ENCODE data around the gene NGFR. TPM values are rescaled to one million over a fixed set of nuclear protein-coding genes. Genes with fewer than 3 reads are reported as not detected.
A peak's percentile ranks its signal among the peaks of the same experiment; 100 is the strongest.

The NGFR gene
- total RNA-seq, 1 experiment from 2014 or later: 0.34 TPM

GRCh38 chr17:49469831-49470810 lies 25.0 kb upstream of the NGFR start:
- peak; percentile 54 for DNase-seq (ENCODE audit: low read depth)

GRCh38 chr17:49471089-49471683 lies 23.9 kb upstream of the NGFR start:
- no peak for DNase-seq (ENCODE audit: low read depth)

DNA sequence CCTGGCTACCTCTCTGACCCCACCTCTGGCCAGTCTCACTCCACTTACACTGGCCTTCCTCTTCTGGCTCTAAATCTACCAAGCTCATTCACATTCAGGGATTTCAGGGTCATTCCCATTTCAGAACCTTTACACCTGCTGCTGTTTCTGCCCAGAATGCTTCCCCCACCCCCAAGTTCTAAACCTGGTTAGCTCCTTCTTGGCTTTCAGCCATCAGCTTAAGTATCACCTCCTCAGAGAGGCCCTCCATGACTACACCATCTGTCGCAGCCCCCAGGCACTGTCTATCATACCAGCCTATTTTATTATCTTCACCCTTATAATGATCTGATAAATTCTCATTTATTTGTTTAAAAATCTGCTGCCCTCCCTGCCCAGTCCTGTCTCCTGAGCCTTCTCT lies 23.3 kb upstream of the NGFR start:
- DNase-seq (ENCODE audit: low read depth): no peak

- no peak for DNase-seq (ENCODE audit: low read depth)
Measured at GRCh38 chr17:49472527-49472926, 22.6 kb upstream of the NGFR start.

DNA sequence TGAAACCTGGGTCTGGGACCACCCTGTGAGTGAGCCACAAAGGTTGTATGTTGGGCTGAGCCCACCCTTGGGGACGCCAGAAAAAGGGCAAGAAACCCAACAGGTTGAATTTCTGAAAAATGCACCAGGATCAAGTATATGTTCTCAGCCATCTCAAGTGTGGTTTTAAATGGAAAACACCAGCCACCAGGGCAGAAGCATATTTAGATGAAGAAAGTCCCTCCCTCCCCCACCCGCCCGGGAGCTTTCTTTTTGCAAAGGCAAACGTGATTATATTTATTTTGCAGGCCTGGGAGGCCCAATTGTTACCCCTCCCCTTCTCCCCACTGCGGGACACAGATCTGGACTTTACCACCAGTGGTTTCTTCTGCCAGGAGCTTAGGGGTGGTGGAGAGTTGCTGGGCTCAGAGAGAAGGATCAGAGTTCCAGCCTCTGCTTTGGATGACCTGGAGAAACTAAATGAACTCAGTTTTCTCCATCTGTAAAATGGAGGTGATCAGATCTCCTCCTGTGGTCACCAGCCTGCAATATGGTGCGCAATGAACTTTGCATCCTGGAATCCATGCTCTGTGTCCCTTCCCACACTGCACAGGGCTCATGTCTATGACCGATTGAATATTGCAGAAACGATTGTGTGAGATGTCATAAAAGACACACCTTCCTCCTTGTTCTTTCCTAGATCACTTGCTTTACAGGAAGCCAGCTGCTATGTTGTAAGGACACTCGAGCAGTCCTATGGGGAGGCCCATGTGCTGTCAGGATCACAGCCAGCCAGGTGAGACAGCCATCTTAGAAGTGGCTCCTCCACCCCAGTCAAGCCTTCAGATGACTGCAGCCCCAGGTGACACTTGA lies 21.0 kb upstream of the NGFR start:
- no peak for DNase-seq (ENCODE audit: low read depth)

GRCh38 chr17:49477709-49478108 lies 17.4 kb upstream of the NGFR start:
- no peak for DNase-seq (ENCODE audit: low read depth)

- no peak for DNase-seq (ENCODE audit: low read depth)
Measured at GRCh38 chr17:49480836-49481615, 14.1 kb upstream of the NGFR start.

DNA sequence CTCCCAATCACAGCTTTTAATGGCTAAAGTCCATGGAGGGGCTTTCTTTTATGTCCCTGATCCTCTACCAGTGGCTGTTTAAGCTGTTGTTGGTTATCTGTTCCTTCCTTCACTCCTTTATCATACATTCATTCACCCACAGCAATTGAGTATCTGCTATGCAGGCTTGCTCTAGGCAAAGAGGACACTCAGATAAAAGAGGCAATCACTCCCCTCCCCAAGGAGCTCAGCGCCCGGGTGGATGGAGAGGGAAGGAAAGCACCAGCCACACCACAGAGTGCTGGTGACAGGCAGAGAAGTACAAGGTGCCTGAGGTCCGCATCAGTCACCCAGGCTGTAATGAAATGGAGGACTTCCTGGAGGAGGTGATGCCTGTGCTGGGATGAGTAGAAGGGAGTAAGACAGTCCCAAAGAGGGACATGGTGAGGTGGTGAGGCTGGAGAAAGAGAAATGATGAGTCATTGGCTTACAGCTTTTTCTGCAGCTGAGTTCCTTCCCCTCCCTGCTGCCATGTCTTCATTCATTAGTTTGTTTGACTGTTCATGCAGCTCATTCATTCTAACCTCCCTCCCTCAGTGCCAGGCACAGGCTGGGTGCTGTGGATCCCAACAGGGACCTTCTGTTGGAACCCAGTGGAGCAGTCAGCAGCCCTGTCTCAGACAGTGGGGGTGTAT lies 12.8 kb upstream of the NGFR start:
- DNase-seq (ENCODE audit: low read depth): no peak

- DNase-seq (ENCODE audit: low read depth): no peak
Measured at GRCh38 chr17:49483599-49484509, 11.2 kb upstream of the NGFR start.

- DNase-seq (ENCODE audit: low read depth): no peak
Measured at GRCh38 chr17:49484588-49484987, 10.5 kb upstream of the NGFR start.

DNA sequence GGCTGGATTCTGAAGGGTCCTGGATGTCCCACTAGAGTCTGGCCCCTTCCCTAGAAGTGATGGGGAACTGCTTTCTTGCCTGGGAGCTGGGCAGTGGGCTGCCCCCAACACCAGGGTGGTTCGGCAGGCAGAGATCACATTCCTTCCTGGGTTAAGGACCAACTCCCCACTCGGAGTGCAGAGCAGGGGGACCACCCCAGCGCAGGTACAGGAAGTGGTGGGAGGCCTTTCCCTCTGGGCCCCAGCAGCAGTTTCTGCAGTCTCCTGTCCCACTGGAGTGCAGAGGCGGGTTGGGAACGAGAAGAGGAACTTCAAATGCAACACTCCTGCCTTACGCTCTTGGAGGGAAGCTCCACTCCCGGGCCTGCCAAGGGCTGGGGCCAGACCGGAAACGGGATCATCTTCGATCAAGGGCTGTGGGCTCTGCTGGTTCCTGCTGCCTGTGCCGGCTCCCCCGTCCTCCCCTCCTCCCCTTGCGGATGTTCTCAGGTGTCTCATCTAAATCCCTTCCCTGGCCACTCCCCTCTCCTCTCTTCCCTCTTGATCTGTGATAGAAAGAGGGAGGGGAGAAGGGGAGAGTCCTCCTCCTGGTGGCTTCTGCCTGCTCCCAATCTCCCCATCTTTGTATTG lies 9.0 kb upstream of the NGFR start:
- no peak for DNase-seq (ENCODE audit: low read depth)

DNA sequence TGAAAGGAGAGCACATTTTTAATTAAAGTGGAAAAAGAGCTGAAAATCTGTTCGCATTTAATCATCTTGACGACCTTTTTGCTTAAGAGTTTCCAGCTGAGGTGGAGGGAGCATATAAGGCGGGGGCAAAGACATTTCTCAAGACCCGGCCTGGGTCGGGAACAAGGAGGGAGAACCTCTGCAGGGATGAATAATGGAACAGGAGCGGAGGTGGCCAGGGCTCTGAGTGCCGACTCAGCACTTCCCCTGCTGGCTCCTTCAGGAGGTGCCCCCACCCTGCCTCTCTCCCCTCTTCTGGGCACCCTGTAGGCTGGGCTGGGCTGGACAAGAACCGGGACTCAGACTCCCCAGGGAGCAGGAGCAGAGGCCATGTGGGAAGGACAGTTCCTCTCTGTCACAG lies 7.9 kb upstream of the NGFR start:
- DNase-seq (ENCODE audit: low read depth): no peak

GRCh38 chr17:49488612-49489011 lies 6.5 kb upstream of the NGFR start:
- no peak for DNase-seq (ENCODE audit: low read depth)

DNA sequence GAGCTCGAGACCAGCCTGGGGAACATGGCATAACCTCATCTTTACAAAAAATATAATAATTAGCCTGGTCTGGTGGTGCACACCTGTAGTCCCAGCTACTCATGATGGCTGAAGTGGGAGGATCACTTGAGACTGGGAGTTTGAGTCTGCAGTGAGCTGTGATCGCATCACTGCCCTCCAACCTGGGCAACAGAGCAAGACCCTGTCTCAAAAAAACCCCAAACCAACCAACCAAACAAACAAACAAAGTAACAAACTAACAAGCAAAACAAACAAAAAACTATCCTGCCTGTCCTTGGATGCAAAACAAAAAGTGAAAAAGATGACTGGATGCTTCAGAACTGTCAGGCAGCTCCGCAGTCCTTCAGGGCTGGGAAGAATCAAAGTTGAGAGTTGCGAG lies 5.7 kb upstream of the NGFR start:
- no peak for DNase-seq (ENCODE audit: low read depth)

DNA sequence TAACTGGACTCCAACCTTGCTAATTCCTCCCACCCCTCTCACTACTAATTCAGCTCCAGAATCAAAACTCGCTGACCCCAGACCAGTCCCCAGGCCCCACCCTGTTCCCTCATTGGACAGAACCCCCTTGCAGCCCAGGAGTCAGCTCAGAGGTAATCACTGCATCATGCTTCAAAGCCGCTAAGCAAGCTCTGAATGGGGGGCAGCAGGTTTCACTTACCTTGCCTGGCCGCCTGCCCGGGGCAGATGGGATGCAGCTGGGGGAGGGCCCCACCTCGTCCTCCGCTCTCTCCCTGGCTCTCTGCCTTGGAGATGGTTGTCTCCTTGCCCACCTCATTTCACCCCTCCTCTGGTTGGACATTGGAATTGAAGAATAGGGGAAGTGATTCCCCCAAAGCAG lies 4.8 kb upstream of the NGFR start:
- no peak for DNase-seq (ENCODE audit: low read depth)

DNA sequence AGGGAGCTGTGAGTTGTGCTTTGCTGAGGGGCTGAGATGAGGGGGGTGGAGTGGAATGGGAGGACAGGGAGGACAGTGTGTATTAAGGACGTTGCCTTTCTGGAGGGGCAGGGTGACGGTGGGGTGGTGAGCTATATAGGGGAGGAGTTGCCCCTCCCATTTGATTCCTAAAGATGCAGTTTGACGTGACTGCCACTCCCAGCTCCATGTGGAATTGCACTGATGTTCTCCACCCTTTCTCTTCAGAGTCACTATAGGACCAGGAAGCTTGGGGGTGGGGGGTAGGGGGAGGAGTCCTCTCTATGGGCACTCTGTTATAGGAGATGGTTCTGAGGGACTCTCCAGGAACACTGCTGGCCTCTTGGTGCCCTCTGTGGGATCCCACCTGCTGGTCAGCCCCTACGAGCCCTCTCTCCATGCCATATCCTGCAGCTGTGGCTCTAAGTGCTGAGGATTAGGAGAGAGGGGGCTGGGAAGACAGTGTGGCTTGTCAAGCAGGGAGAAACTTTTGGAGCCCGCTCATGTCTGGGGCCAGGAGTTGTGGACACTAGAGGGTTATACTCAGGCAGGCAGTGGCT lies 3.8 kb upstream of the NGFR start:
- no peak for DNase-seq (ENCODE audit: low read depth)

- DNase-seq (ENCODE audit: low read depth): no peak
Measured at GRCh38 chr17:49494399-49494985, 601 bp upstream of the NGFR start.

DNA sequence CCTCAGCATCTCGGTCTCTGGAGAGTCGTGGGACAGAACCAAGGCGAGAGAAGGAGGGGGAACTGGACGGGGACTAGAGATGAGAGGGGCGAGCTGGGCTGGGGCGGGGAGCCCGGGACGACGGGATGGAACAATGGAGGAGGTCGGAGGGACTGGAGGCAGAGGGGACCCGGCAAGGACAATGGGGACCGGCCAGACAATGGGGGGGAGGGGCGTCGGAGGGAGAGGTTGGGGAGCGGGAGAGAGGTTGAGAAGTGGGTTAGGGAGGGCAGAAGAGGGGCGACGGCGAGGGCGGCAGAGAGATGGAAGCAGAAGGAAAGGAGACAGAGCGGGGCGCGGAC lies 719 bp downstream of the NGFR start:
- DNase-seq (ENCODE audit: low read depth): peak; percentile 16
